SK-N-MC (cell line): ENCODE data around the gene THADA.

ENCODE experiments used
- EZH2 ChIP-seq: fragments of 200-600 bp; sonication (generic); IDR thresholded peaks from one replicate; pipeline ENCODE4 v1.6.1; 2017; ENCODE audit warnings: antibody characterized with exemption
- FOXP2 ChIP-seq: optimal IDR thresholded peaks from 2 replicates; pipeline ENCODE3; 2011; ENCODE audit warnings: mild to moderate bottlenecking, moderate library complexity; ENCODE audit not compliant: insufficient read depth; ENCODE audit errors: extremely low read length, control extremely low read depth
- POLR2AphosphoS5 ChIP-seq: IDR thresholded peaks from 2 replicates; pipeline ENCODE4 v1.6.1; 2012; ENCODE audit warnings: mild to moderate bottlenecking, low read depth, low read length, borderline replicate concordance

GRCh38 chr2:43248621-43249020 lies 347.2 kb downstream of the THADA start:
- no peak for TF ChIP-seq POLR2AphosphoS5
- no peak for TF ChIP-seq EZH2
- no peak for TF ChIP-seq FOXP2
